ENCODE measurements around the gene CADM1.

Gene CADM1

GRCh38 chr11:115330684-115331482, 173.3 kb downstream of the CADM1 start:
- no peak for DNase-seq (ENCODE audit: low spot score)
- Histone ChIP-seq H3K4me3 (ENCODE audit: low read length in 2 of 2) (no peak overlapping the region), H3K4me2 (ENCODE audit: insufficient read depth, low read length, poor library complexity, severe bottlenecking) (no peak overlapping the region), H4K91ac (ENCODE audit: low read depth, low read length, poor library complexity) (no peak overlapping the region), H3K18ac (ENCODE audit: low read length) (no peak overlapping the region), H3K27me3 (ENCODE audit: control insufficient read depth in 3 of 3, insufficient read depth in 3 of 3, low read depth in 1 of 3, low read length in 3 of 3) (no peaks in the 10 kb centered on the region), H3K27ac (replicated peaks; ENCODE audit: low read length) (no peak overlapping the region), H2BK120ac (ENCODE audit: low read depth, low read length) (no peak overlapping the region), H3K9ac (ENCODE audit: low read depth, low read length, poor library complexity) (no peak overlapping the region), H3K36me3 (replicated peaks in 1 of 2; ENCODE audit: control insufficient read depth in 2 of 2, insufficient read depth in 2 of 2, low read length in 2 of 2) (peaks cover 0 to 2% of the 10 kb centered on the region in 2 donors), H4K8ac (ENCODE audit: low read depth, low read length) (no peak overlapping the region), H3K14ac (ENCODE audit: low read length) (no peak overlapping the region), H3K4ac (ENCODE audit: low read length) (no peak overlapping the region), H2AK5ac (ENCODE audit: low read depth, low read length) (no peak overlapping the region), H2BK5ac (ENCODE audit: low read length) (no peak overlapping the region), H3K4me1 (ENCODE audit: control insufficient read depth in 2 of 2, insufficient read depth in 1 of 2, low read depth in 1 of 2, low read length in 2 of 2) (peaks cover 2 to 4% of the 10 kb centered on the region in 2 donors), H2BK15ac (ENCODE audit: low read length) (peak overlapping the region; percentile 62), H2BK12ac (ENCODE audit: low read length) (no peak overlapping the region), H3K23ac (ENCODE audit: low read depth, low read length, poor library complexity) (no peak overlapping the region), H2AFZ (ENCODE audit: low read length) (peak overlapping the region; percentile 45), H3K9me3 (replicated peaks in 1 of 2; ENCODE audit: control insufficient read depth in 2 of 2, insufficient read depth in 1 of 2, low read depth in 1 of 2, low read length in 2 of 2) (peaks cover 0 to 2% of the 10 kb centered on the region in 2 donors), H3K79me1 (ENCODE audit: low read depth, low read length) (no peaks in the 10 kb centered on the region)
- WGBS, 2 donors (ENCODE audit: extremely low coverage in 2 of 2, insufficient read length in 2 of 2, insufficient replicate concordance in 1 of 2): no CpG with 5 or more reads among the region's 3 CpGs

- Histone ChIP-seq H3K27ac (replicated peaks; ENCODE audit: low read length) (no peak overlapping the region), H2BK5ac (ENCODE audit: low read length) (no peak overlapping the region), H3K14ac (ENCODE audit: low read length) (no peak overlapping the region), H2BK120ac (ENCODE audit: low read depth, low read length) (no peak overlapping the region), H4K91ac (ENCODE audit: low read depth, low read length, poor library complexity) (no peak overlapping the region), H2AFZ (ENCODE audit: low read length) (no peak overlapping the region), H3K27me3 (ENCODE audit: control insufficient read depth in 3 of 3, insufficient read depth in 3 of 3, low read depth in 1 of 3, low read length in 3 of 3) (no peaks in the 10 kb centered on the region), H3K23ac (ENCODE audit: low read depth, low read length, poor library complexity) (no peak overlapping the region), H3K4me2 (ENCODE audit: insufficient read depth, low read length, poor library complexity, severe bottlenecking) (no peak overlapping the region), H3K9ac (ENCODE audit: low read depth, low read length, poor library complexity) (no peak overlapping the region), H2BK12ac (ENCODE audit: low read length) (no peak overlapping the region), H3K18ac (ENCODE audit: low read length) (no peak overlapping the region), H2AK5ac (ENCODE audit: low read depth, low read length) (no peak overlapping the region), H3K79me1 (ENCODE audit: low read depth, low read length) (no peaks in the 10 kb centered on the region), H3K36me3 (replicated peaks in 1 of 2; ENCODE audit: control insufficient read depth in 2 of 2, insufficient read depth in 2 of 2, low read length in 2 of 2) (peaks cover 0 to 2% of the 10 kb centered on the region in 2 donors), H3K4ac (ENCODE audit: low read length) (no peak overlapping the region), H3K4me3 (ENCODE audit: low read length in 2 of 2) (no peak overlapping the region), H4K8ac (ENCODE audit: low read depth, low read length) (no peak overlapping the region), H2BK15ac (ENCODE audit: low read length) (no peak overlapping the region), H3K4me1 (ENCODE audit: control insufficient read depth in 2 of 2, insufficient read depth in 1 of 2, low read depth in 1 of 2, low read length in 2 of 2) (peaks cover 2 to 8% of the 10 kb centered on the region in 2 donors), H3K9me3 (replicated peaks in 1 of 2; ENCODE audit: control insufficient read depth in 2 of 2, insufficient read depth in 1 of 2, low read depth in 1 of 2, low read length in 2 of 2) (peaks cover 0 to 2% of the 10 kb centered on the region in 2 donors)
- DNase-seq (ENCODE audit: low spot score): no peak
- WGBS, 2 donors (ENCODE audit: extremely low coverage in 2 of 2, insufficient read length in 2 of 2, insufficient replicate concordance in 1 of 2): no CpG with 5 or more reads among the region's 2 CpGs
Measured at GRCh38 chr11:115326526-115326925, 177.7 kb downstream of the CADM1 start.

GRCh38 chr11:115325523-115325922, 178.7 kb downstream of the CADM1 start:
- Histone ChIP-seq H3K18ac (ENCODE audit: low read length) (no peak overlapping the region), H3K4me1 (ENCODE audit: control insufficient read depth in 2 of 2, insufficient read depth in 1 of 2, low read depth in 1 of 2, low read length in 2 of 2) (peaks cover 0 to 4% of the 10 kb centered on the region in 2 donors), H3K4me2 (ENCODE audit: insufficient read depth, low read length, poor library complexity, severe bottlenecking) (no peak overlapping the region), H3K4me3 (ENCODE audit: low read length in 2 of 2) (no peak overlapping the region), H4K8ac (ENCODE audit: low read depth, low read length) (no peak overlapping the region), H2BK15ac (ENCODE audit: low read length) (no peak overlapping the region), H4K91ac (ENCODE audit: low read depth, low read length, poor library complexity) (no peak overlapping the region), H3K79me1 (ENCODE audit: low read depth, low read length) (no peaks in the 10 kb centered on the region), H2AFZ (ENCODE audit: low read length) (no peak overlapping the region), H3K4ac (ENCODE audit: low read length) (no peak overlapping the region), H3K27me3 (ENCODE audit: control insufficient read depth in 3 of 3, insufficient read depth in 3 of 3, low read depth in 1 of 3, low read length in 3 of 3) (no peaks in the 10 kb centered on the region), H2AK5ac (ENCODE audit: low read depth, low read length) (no peak overlapping the region), H3K36me3 (replicated peaks in 1 of 2; ENCODE audit: control insufficient read depth in 2 of 2, insufficient read depth in 2 of 2, low read length in 2 of 2) (peaks cover 0 to 2% of the 10 kb centered on the region in 2 donors), H3K27ac (replicated peaks; ENCODE audit: low read length) (no peak overlapping the region), H2BK5ac (ENCODE audit: low read length) (no peak overlapping the region), H3K9me3 (replicated peaks in 1 of 2; ENCODE audit: control insufficient read depth in 2 of 2, insufficient read depth in 1 of 2, low read depth in 1 of 2, low read length in 2 of 2) (peaks cover 0 to under 1% of the 10 kb centered on the region in 2 donors), H3K23ac (ENCODE audit: low read depth, low read length, poor library complexity) (no peak overlapping the region), H2BK12ac (ENCODE audit: low read length) (no peak overlapping the region), H3K14ac (ENCODE audit: low read length) (no peak overlapping the region), H2BK120ac (ENCODE audit: low read depth, low read length) (no peak overlapping the region), H3K9ac (ENCODE audit: low read depth, low read length, poor library complexity) (no peak overlapping the region)
- no CpG with 5 or more reads among the region's 1 CpG for WGBS, 2 donors (ENCODE audit: extremely low coverage in 2 of 2, insufficient read length in 2 of 2, insufficient replicate concordance in 1 of 2)
- DNase-seq (ENCODE audit: low spot score): no peak

- Histone ChIP-seq H2BK15ac (ENCODE audit: low read length) (no peak overlapping the region), H2AK5ac (ENCODE audit: low read depth, low read length) (no peak overlapping the region), H3K27me3 (ENCODE audit: control insufficient read depth in 3 of 3, insufficient read depth in 3 of 3, low read depth in 1 of 3, low read length in 3 of 3) (no peaks in the 10 kb centered on the region), H3K4me1 (ENCODE audit: control insufficient read depth in 2 of 2, insufficient read depth in 1 of 2, low read depth in 1 of 2, low read length in 2 of 2) (peaks cover 0 to 4% of the 10 kb centered on the region in 2 donors), H3K14ac (ENCODE audit: low read length) (no peak overlapping the region), H3K18ac (ENCODE audit: low read length) (no peak overlapping the region), H2BK5ac (ENCODE audit: low read length) (no peak overlapping the region), H4K8ac (ENCODE audit: low read depth, low read length) (no peak overlapping the region), H3K4me3 (ENCODE audit: low read length in 2 of 2) (no peak overlapping the region), H3K36me3 (replicated peaks in 1 of 2; ENCODE audit: control insufficient read depth in 2 of 2, insufficient read depth in 2 of 2, low read length in 2 of 2) (peaks cover 0 to 2% of the 10 kb centered on the region in 2 donors), H3K79me1 (ENCODE audit: low read depth, low read length) (no peaks in the 10 kb centered on the region), H3K9me3 (replicated peaks in 1 of 2; ENCODE audit: control insufficient read depth in 2 of 2, insufficient read depth in 1 of 2, low read depth in 1 of 2, low read length in 2 of 2) (no peaks in the 10 kb centered on the region), H3K4ac (ENCODE audit: low read length) (no peak overlapping the region), H4K91ac (ENCODE audit: low read depth, low read length, poor library complexity) (no peak overlapping the region), H2BK120ac (ENCODE audit: low read depth, low read length) (no peak overlapping the region), H3K4me2 (ENCODE audit: insufficient read depth, low read length, poor library complexity, severe bottlenecking) (no peak overlapping the region), H3K23ac (ENCODE audit: low read depth, low read length, poor library complexity) (no peak overlapping the region), H3K27ac (replicated peaks; ENCODE audit: low read length) (no peak overlapping the region), H3K9ac (ENCODE audit: low read depth, low read length, poor library complexity) (no peak overlapping the region), H2BK12ac (ENCODE audit: low read length) (no peak overlapping the region), H2AFZ (ENCODE audit: low read length) (no peak overlapping the region)
- DNase-seq (ENCODE audit: low spot score): peak; percentile 52
- no CpG with 5 or more reads among the region's 12 CpGs for WGBS, 2 donors (ENCODE audit: extremely low coverage in 2 of 2, insufficient read length in 2 of 2, insufficient replicate concordance in 1 of 2)
Measured at GRCh38 chr11:115324581-115325432, 179.4 kb downstream of the CADM1 start.

Data from neuronal stem cell (in vitro differentiated cells).